Activated CD8-positive, alpha-beta memory T cell treated with anti-CD3 and anti-CD28 coated beads, Interleukin-2, amount 50 U/mL, for 1 hour (primary cell): ENCODE data around the gene FAM8A1.
"Not testable (repeated sequence)": the region's sequence is repeated elsewhere in the genome, so short reads cannot be mapped to it uniquely, and the experiment has no call there.

Experiments used
- DNase-seq: peaks from one replicate; pipeline ENCODE4 v3.0.0-alpha.2; 2020; ENCODE audit errors: extremely low read depth

The FAM8A1 gene

DNA sequence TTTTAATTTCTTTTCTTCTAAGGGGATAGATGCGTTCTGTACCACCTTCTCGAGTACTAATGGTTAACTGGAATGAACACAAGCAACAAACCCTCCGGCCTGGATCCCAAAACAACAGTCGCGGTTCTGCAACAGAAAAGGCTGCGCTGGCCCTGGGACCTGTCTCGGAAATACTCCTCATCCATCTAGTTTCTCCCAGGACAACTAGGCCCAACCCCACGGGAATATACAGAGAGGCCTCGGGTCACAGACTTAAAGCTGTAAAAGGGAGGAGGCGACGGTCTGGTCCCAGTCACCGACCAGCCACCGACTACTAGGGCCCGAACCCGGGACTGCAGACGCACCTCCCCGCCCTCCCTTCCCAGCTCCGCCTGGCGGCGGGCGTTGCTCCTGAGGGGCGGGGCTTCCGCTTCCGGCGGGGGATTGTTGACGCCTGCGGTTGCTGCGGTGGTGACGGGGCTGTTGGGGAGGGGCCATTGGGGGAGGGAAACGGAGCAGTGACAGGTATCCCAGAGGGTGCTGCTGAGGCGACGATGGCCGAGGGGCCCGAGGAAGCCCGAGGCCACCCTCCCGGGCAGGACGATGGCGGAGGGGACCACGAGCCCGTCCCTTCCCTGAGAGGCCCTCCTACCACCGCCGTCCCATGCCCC, at the start of gene FAM8A1:
FAM8A1 (plus strand) TSS at position 426 of the 650 bp plus-strand sequence; CDS start at position 534, 108 bp downstream.
- DNase-seq: peak; percentile 81

DNA sequence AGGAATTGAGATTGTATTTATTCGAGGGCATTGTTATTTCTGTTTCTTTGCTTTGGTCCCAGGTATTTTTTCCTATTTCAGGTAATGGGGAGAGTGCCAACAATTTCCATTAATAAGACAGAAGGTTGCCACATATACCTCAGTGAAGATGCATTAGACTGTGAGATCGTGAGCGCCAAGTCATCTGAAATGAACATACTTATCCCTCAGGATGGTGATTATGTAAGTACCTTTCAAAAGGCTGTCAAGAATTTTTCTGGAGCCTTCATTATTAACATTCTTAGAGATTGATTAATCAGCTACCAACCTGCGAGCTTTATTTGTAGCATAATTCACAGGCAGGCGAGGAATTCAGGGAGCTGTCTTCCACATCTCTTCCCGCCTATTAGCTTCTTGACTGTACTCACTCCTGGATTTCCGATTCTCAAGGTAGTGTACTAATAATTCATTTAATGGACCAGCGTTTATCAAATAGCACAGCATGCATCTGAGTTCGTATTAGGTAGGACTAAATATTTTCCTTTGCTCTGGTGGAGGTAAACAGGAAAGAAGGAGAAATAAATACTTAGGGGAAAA, 48.6 kb upstream of the FAM8A1 start:
- no peak for DNase-seq

DNA sequence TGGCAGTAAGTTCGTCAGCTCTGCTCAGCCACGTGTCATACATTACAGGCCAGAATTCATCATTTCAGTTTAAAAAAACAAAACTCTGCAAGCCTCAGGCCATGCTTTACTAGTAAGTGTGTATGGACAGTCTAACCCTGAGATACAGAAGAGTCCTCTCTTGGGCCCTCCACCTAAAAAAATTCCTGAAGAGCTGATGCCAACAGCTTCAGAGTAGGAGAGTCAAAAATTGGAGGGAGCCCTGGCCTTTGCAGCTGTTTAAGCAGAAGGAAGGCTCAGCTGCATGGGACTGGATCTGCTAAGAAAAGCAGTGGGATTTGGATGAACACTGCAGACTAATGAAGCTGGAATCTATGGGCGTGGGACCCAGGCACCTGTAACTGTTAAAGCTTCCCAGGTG, 47.2 kb upstream of the FAM8A1 start:
- no peak for DNase-seq

GRCh38 chr6:17556014-17556413, 44.1 kb upstream of the FAM8A1 start:
- DNase-seq: no peak

DNA sequence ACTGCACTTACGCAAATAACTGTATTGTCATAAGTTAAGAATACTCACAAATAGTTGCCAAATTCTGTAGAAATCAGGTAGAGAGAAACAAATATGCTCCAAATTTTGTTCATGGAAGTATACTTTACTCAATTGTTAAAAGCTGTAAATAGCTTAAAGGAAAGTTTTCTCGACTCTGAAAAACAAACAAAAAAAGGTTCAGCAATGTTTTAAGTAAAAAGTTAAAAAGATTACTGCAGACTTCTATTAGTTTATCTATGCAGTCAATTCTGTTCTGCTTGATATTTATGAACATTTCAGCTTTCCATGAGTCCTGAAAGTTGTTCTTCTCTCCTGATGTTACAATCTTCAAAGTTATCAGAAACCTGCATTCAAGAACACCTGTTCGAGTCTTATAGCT, 37.5 kb upstream of the FAM8A1 start:
- no peak for DNase-seq

DNA sequence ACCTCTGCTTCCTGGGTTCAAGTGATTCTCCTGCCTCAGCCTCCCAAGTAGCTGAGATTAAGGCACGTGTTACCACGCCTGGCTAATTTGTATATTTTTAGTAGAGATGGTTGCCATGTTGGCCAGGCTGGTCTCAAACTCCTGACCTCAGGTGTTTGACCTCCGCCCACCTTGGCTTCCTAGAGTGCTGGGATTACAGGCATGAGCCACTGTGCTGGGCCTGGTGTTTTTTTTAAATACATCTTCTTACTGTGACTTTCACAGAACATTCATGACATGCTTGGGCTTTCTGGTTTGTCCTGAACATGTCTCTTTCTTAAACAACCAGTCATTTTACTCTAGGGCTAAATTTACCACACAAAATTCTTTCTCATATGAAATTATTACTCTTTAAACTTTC, 34.7 kb upstream of the FAM8A1 start:
- DNase-seq: no peak

DNA sequence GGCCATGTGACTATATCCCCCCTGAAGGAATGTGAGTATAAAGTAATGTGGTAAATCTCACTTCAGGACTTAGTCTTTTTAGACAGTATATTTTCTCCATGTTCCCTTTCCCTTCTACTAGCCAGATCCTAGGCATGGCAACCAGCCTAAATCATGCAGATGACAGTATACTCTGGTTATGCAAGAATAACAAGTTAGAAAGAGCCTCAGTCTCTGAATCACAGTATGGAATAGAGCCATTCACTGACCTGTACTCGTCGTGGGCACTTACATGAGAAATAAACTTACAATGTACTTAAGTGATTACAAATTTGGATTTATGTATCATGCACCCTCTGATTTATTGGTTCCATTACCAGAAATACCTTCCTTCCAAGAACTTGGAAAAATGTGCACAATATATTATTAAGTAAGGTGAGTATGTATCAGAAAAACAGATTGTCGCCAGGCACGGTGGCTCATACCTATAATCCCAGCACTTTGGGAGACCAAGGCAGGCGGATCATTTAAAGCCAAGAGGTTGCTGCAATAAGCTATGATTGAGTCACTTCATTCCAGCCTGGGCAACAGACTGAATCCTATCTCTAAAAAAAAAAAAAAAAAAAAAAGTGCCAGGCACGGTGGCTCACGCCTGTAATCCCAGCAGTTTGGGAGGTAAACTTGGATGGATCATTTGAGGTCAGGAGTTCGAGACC, 25.1 kb upstream of the FAM8A1 start:
- DNase-seq: no peak

DNA sequence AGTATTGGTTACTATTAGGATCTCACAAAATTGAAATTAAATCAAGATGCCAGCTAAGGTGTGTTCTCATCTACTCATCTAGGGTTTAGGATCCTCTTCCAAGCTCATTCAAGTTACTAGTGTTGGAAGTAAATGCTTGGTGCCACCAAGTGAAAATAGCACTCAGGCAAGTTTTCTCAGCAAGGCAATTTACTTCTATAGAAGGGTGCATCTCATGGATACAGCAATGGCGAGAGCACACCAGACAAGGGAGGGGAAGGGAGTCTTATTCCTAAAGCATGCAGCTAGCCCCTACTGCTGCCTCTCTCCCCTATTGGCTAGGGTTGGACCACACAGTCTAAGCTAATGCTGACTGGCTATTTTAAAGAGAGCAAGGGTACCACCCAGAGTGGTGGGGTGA, 23.0 kb upstream of the FAM8A1 start:
- DNase-seq: no peak

DNA sequence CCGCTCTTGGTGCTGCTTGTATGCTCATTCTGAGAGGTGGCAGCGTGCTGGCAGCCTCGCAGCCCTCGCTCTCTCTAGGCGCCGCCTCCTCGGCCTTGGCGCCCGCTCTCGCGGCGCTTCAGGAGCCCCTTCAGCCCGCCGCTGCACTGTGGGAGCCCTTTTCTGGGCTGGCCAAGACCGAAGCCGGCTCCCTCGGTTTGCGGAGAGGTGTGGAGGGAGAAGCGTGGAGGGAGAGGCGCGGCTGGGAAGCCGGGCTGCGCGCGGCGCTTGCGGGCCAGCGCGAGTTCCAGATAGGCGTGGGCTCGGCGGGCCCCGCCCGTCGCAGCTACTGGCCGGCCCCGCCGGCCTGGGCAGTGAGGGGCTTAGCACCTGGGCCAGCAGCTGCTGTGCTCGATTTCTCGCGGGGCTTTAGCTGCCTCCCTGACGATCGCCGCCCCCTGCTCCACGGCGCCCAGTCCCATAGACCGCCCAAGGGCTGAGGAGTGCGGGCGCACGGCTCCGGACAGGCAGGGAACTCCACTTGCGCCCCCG, 19.5 kb upstream of the FAM8A1 start:
- DNase-seq: no peak

DNA sequence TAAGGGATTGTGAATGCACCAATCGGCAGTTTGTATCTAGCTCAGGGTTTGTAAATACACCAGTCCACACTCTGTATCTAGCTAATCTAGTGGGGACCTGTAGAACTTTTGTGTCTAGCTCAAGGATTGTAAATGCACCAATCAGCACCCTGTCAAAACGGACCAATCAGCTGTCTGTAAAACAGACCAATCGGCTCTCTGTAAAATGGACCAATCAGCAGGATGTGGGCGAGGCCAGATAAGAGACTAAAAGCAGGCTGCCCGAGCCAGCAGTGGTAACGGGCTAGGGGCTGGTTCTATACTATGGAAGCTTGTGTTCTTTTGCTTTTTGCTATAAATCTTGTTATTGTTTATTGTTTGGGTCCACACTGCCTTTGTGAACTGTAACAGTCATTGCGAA, 18.8 kb upstream of the FAM8A1 start:
- not testable (repeated sequence) for DNase-seq

DNA sequence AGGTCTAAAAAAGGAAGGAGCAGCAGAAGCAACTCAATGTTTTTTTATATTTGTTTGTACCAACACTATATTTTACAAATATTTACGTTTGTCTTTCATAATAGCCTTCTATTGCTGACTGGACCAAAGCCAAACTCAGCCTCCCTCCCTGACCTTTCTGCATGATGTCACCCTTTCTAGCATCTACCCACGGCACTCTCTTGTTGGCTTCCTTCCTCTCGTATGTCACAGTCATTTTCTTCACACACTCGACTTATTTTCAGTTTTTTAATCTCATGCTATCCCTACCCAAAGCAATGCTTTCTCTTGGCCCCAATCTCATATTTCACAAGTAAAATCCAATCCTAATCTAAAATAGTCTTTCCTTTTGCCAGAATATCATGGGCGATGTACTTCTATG, 16.3 kb upstream of the FAM8A1 start:
- no peak for DNase-seq

DNA sequence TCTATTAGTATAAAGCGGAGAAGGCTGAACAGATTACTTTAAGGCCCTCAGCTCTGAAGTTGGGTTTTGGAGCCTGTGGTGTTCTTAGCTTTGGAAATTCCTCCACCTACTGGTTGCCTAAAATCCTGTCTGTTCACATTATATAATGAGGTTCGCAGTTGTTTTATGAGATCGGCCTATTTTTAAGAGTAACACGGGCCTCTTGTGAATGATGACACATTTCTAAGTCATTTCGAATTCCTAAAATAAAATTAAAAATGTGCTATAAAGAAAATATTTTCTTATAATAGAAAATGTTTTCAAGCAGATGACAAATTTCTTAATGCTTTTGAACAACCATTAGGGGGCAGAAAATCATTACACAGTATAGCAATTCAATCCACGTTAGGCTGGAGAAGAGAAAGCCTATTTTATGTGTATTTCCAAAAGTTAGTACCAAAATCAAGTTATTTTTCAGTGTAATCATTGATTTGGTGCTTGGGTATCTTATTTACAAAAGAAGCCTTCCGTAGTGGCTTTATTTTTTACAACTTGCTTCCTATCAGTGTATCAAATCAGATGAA, 15.8 kb upstream of the FAM8A1 start:
- DNase-seq: no peak

DNA sequence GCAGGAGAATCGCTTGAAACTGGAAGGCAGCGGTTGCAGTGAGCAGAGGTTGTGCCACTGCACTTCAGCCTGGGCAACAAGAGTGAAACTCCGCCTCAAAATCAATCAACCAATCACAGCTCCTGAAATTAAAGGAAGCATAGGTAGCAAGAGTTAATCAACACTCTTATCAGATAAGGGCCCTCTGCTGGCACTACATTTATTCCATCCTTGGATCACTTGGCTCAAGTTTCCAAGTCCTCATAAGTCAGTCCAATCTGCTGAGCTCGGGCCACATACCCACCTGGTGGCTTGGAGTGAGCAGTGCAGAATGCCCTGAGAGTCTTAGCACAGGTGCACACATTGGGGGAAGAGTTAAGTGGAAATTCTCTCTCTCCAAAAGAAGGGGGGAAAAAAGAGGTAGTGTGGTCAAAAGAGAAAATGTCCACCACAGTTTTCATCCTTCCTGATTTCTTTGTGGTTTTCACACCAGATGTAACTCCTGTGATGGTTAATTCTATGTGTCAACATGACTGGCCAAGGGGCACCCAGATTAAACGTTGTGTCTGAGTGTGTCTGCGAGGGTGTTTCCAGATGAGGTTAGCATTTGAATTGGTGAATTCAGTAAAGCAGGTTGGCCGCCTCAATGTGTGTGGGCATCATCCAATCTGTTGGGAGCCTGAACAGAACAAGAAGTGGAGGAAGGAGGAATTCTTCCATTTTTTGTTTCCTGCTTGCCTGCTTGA, 14.2 kb upstream of the FAM8A1 start:
- no peak for DNase-seq

DNA sequence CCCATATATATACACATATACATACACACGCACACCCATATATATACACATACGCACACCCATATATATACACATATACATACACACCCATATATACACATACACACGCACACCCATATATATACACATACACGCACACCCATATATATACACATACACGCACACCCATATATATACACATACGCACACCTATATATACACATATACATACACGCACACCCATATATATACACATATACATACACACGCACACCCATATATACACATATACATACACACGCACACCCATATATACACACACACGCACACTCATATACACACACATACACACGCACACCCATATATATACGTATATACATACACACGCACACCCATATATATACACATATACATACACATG, 13.5 kb upstream of the FAM8A1 start:
- not testable (repeated sequence) for DNase-seq

- DNase-seq: no peak
Measured at GRCh38 chr6:17588011-17588410, 12.1 kb upstream of the FAM8A1 start.

DNA sequence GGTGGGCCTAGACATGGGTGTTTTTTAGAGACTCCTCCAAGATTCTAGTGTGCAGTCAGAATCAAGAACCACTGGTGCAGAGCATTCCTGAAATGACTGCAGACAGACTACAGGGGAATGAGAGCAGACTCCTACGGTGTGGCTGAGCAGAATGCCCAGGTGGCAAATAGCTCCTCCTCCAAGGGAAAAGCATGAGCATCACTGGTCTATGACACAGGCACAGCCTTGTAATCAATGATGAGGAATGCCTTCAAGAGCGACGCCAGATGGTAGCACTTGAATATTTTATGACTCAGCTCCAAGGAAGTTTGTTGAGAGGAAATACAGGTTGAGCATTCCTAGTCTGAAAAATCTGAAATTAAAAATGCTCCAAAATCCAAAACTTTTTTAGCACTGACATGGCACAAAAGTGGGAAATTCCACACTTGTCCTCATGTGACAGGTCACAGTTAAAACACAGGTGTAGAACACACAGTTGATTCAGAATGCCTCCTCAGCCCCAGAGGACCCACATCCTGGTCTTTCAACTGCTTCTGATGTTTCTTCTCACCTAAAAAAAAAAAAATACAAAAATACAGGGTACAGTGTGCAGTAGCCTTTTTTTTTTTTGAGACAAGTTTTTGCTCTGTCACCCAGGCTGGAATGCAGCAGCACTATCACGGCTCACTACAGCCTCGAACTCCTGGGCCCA, 10.6 kb upstream of the FAM8A1 start:
- DNase-seq: no peak

DNA sequence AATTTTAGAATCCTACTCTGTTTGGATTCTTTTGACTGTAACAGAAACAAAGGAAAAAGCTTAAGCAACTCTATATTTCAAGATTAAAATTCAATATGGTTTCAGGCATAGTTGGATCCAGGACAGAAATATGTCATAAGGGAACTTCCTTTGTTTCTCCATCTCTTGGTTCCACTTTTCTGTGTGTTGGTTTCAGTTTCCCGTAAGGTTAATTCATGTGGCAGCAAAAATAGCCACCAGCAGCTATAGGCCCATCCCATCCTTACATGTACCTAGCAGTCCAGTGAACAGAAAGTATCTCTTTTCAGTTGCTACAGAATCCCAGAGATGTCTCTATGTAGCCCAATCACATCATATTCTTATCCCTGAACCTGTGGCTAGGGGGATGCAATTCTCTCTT, 8.8 kb upstream of the FAM8A1 start:
- DNase-seq: no peak

DNA sequence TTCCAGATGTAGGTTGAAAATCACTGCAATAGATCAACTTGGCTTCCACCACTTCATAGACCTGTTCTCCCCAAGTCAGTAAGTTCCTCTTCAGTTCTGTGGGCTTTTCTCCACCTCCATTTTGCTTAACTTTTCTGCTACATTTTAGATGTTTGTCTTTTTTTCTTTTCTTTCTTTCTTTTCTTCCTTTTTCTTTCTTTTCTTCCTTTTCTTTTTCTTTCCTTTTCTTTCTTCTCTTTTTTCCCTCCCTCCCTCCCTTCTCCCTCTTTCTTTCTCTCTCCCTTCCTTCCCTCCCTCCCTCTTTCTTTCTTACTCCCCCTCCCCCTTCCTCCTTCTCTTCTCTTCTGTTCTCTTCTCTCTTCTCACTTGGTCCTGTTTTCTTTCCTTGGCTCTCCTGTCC, 6.9 kb upstream of the FAM8A1 start:
- no peak for DNase-seq

DNA sequence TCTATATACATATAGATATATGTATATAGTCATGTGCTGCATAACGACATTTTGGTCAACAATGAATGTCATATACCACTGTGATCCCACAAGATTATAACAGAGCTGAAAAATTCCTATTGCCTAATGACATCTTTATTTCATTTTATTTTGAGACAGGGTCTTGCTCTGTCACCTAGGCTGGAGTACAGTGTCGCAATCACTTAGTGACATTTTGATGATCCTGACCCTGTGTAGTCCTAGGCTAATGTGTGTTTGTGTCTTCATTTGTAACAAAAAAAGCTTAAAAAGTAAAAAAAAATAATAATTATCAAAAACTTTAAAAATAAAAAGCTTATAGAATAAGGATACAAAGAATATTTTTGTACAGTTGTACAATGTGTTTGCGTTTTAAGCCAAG, 4.0 kb upstream of the FAM8A1 start:
- DNase-seq: no peak

- peak; percentile 10 for DNase-seq
Measured at GRCh38 chr6:17600527-17601385, 654 bp downstream of the FAM8A1 start.

GRCh38 chr6:17601386-17601703, 1.2 kb downstream of the FAM8A1 start:
- no peak for DNase-seq
